Measurements from ENCODE around the gene FBXO21.

DNA sequence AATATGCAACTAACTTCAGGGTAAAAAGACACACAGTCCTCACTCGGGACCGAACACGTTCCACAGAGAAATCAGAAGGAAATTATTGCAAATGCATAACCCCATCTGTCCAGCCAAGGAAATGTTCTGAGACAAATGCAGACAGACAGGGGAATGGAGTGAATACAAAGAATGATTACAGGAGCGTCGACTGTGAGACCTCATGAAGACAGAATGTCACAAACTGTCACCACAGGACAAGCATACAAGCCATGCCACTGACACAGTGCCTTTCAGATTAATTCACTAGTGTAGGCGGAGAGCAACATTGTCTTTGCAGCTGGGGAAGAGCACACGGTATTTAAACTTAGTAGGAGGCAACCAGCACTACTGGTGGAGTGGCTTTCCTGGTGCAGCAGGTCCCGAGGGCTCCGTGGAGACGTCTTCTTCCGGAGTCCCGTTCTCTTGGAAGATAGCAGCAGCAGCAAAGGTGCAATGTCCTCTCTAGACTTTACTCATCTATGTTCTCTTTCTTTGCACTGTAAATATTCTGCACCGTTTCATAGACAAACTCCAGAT, 44.6 kb downstream of the FBXO21 start:
- no peak for TF ChIP-seq EZH2 (IDR thresholded peaks at IDR 0.05; ENCODE audit: low read length, unreplicated experiment)
- no peak for TF ChIP-seq EZH2phosphoT487 (IDR thresholded peaks at IDR 0.05; ENCODE audit: borderline replicate concordance, low read length)
- TF ChIP-seq CTCF (conservative IDR thresholded peaks at IDR 0.05; ENCODE audit: low read depth, low read length) = no peak
